Measurements from ENCODE around the gene DDX25.

Gene DDX25

GRCh38 chr11:125874556-125875124 lies 29.7 kb upstream of the DDX25 start:
- no peaks in the 10 kb centered on the region for H3K79me2 ChIP-seq (ENCODE audit: control insufficient read depth, low read length)
- H4K20me1 ChIP-seq (ENCODE audit: control insufficient read depth, insufficient read depth, low read depth, low read length) = no peaks in the 10 kb centered on the region
- H3K9me3 ChIP-seq (ENCODE audit: control insufficient read depth, insufficient read depth, low read length) = no peaks in the 10 kb centered on the region
- H3K27me3 ChIP-seq (ENCODE audit: control insufficient read depth, low read length) = peaks cover 18% of the 10 kb centered on the region
- H3K4me2 ChIP-seq (ENCODE audit: low read length) = no peak overlapping the region
- H3F3A ChIP-seq (ENCODE audit: control insufficient read depth, insufficient read depth) = no peaks in the 10 kb centered on the region
- no peak overlapping the region for H3K4me3 ChIP-seq (ENCODE audit: low read length)
- no peaks in the 10 kb centered on the region for H3K36me3 ChIP-seq (ENCODE audit: control insufficient read depth, low read length)
- TF ChIP-seq EZH2phosphoT487 (IDR thresholded peaks at IDR 0.05; ENCODE audit: borderline replicate concordance, low read length) (no peak), CTCF (IDR thresholded peaks at IDR 0.05; ENCODE audit: low read depth, low read length, poor library complexity, severe bottlenecking) (peak; percentile 79)
- H3K4me1 ChIP-seq (ENCODE audit: control insufficient read depth, low read length) = peaks cover 7% of the 10 kb centered on the region
- H3K9me2 ChIP-seq (replicated peaks; ENCODE audit: control insufficient read depth, low read length) = no peaks in the 10 kb centered on the region
- H3K27ac ChIP-seq (ENCODE audit: low read depth, low read length) = no peak overlapping the region

- Histone ChIP-seq H3K4me3 (ENCODE audit: low read length) (no peak overlapping the region), H3K9me2 (replicated peaks; ENCODE audit: control insufficient read depth, low read length) (no peaks in the 10 kb centered on the region), H3K9me3 (ENCODE audit: control insufficient read depth, insufficient read depth, low read length) (no peaks in the 10 kb centered on the region), H4K20me1 (ENCODE audit: control insufficient read depth, insufficient read depth, low read depth, low read length) (no peaks in the 10 kb centered on the region), H3F3A (ENCODE audit: control insufficient read depth, insufficient read depth) (peaks cover 2% of the 10 kb centered on the region), H3K79me2 (ENCODE audit: control insufficient read depth, low read length) (no peaks in the 10 kb centered on the region), H3K4me1 (ENCODE audit: control insufficient read depth, low read length) (no peaks in the 10 kb centered on the region), H3K36me3 (ENCODE audit: control insufficient read depth, low read length) (no peaks in the 10 kb centered on the region), H3K27me3 (ENCODE audit: control insufficient read depth, low read length) (peaks cover 36% of the 10 kb centered on the region), H3K4me2 (ENCODE audit: low read length) (no peak overlapping the region), H3K27ac (ENCODE audit: low read depth, low read length) (no peak overlapping the region)
- TF ChIP-seq CTCF (IDR thresholded peaks at IDR 0.05; ENCODE audit: low read depth, low read length, poor library complexity, severe bottlenecking) = no peak
- no peak for TF ChIP-seq EZH2phosphoT487 (IDR thresholded peaks at IDR 0.05; ENCODE audit: borderline replicate concordance, low read length)
These were observed 23.0 kb upstream of the DDX25 start for GRCh38 chr11:125881291-125881690.

- no peak overlapping the region for H3K4me2 ChIP-seq (ENCODE audit: low read length)
- H3K4me3 ChIP-seq (ENCODE audit: low read length) = no peak overlapping the region
- H3K27me3 ChIP-seq (ENCODE audit: control insufficient read depth, low read length) = peaks cover 31% of the 10 kb centered on the region
- no peaks in the 10 kb centered on the region for H3K9me2 ChIP-seq (replicated peaks; ENCODE audit: control insufficient read depth, low read length)
- H4K20me1 ChIP-seq (ENCODE audit: control insufficient read depth, insufficient read depth, low read depth, low read length) = no peaks in the 10 kb centered on the region
- peaks cover 4% of the 10 kb centered on the region; the same call in 1 of the 2 replicates for H3K9me3 ChIP-seq (ENCODE audit: control insufficient read depth, insufficient read depth, low read length)
- TF ChIP-seq EZH2phosphoT487 (IDR thresholded peaks at IDR 0.05; ENCODE audit: borderline replicate concordance, low read length) (no peak), CTCF (IDR thresholded peaks at IDR 0.05; ENCODE audit: low read depth, low read length, poor library complexity, severe bottlenecking) (no peak)
- H3K4me1 ChIP-seq (ENCODE audit: control insufficient read depth, low read length) = peaks cover 10% of the 10 kb centered on the region
- no peaks in the 10 kb centered on the region for H3K36me3 ChIP-seq (ENCODE audit: control insufficient read depth, low read length)
- peaks cover 4% of the 10 kb centered on the region for H3F3A ChIP-seq (ENCODE audit: control insufficient read depth, insufficient read depth)
- H3K79me2 ChIP-seq (ENCODE audit: control insufficient read depth, low read length) = peaks cover 3% of the 10 kb centered on the region
- H3K27ac ChIP-seq (ENCODE audit: low read depth, low read length) = no peak overlapping the region
These were observed 20.9 kb upstream of the DDX25 start for GRCh38 chr11:125883375-125883774.
